DMS 273 treated with DMSO at 0.1 percent for 48 hours (cell line): Measurements from ENCODE around the gene CERS5.

Source experiments
- DNase-seq: peaks from one replicate; lab custom pipeline; 2025; lab: John Stamatoyannopoulos, UW

CERS5 gene

GRCh38 chr12:50127546-50127945 lies 39.6 kb downstream of the CERS5 start:
- DNase-seq, result no peak

- DNase-seq, result no peak
These were observed 44.0 kb downstream of the CERS5 start for GRCh38 chr12:50123203-50123602.

GRCh38 chr12:50121641-50122040 lies 45.5 kb downstream of the CERS5 start:
- DNase-seq, result no peak

GRCh38 chr12:50120953-50121352 lies 46.2 kb downstream of the CERS5 start:
- no peak for DNase-seq

- no peak for DNase-seq
These were observed 46.6 kb downstream of the CERS5 start for GRCh38 chr12:50120521-50120920.

- no peak for DNase-seq
These were observed 47.8 kb downstream of the CERS5 start for GRCh38 chr12:50119387-50119786.

- no peak for DNase-seq
These were observed 50.0 kb downstream of the CERS5 start for GRCh38 chr12:50117057-50117622.

- no peak for DNase-seq
These were observed 54.5 kb downstream of the CERS5 start for GRCh38 chr12:50112456-50113218.

GRCh38 chr12:50111693-50112455 lies 55.3 kb downstream of the CERS5 start, which contains the start of gene COX14:
Gene COX14, plus strand, starts transcription at chr12:50112236. Its CDS starts 7,808 bp downstream, at chr12:50120044.
- peak; percentile 98 for DNase-seq

GRCh38 chr12:50111395-50111692 lies 55.8 kb downstream of the CERS5 start:
- DNase-seq, result no peak

- no peak for DNase-seq
These were observed 56.3 kb downstream of the CERS5 start for GRCh38 chr12:50110762-50111351.

- no peak for DNase-seq
These were observed 56.9 kb downstream of the CERS5 start for GRCh38 chr12:50110127-50110761.

- no peak for DNase-seq
These were observed 57.9 kb downstream of the CERS5 start for GRCh38 chr12:50109319-50109718.

- no peak for DNase-seq
These were observed 59.5 kb downstream of the CERS5 start for GRCh38 chr12:50107416-50108268.

- no peak for DNase-seq
These were observed 60.3 kb downstream of the CERS5 start for GRCh38 chr12:50106907-50107306.

- DNase-seq, result no peak
These were observed 61.2 kb downstream of the CERS5 start for GRCh38 chr12:50105913-50106450.

- DNase-seq, result no peak
These were observed 62.5 kb downstream of the CERS5 start for GRCh38 chr12:50104417-50105366.

- DNase-seq, result no peak
These were observed 63.3 kb downstream of the CERS5 start, which contains the start of gene GPD1 for GRCh38 chr12:50103767-50104321. Gene GPD1, plus strand, starts transcription at chr12:50104008. Its CDS starts 43 bp downstream, at chr12:50104051.

- no peak for DNase-seq
These were observed 63.8 kb downstream of the CERS5 start for GRCh38 chr12:50103351-50103750.
